Suprapubic skin (tissue), 3 donors: Measurements from ENCODE around the gene COLEC11.

ENCODE experiments used
- POLR2AphosphoS5 ChIP-seq, 3 donors: sonication (generic); formaldehyde crosslinking; IDR thresholded peaks; one replicate each; pipeline ENCODE4 v1.6.1; 2017; ENCODE audit warnings: antibody characterized with exemption in 3 of 3
- TF ChIP-seq, protein P1 (sequence below), 2 donors: fragments of 200-600 bp in 1 of 2; fragments of 450-650 bp in 1 of 2; sonication (generic) in 1 of 2; IDR thresholded peaks; one replicate each; pipeline ENCODE4 v1.5.1; 2016 to 2019; ENCODE audit warnings: antibody characterized with exemption in 2 of 2, mild to moderate bottlenecking in 1 of 2, moderate library complexity in 1 of 2

DNA sequence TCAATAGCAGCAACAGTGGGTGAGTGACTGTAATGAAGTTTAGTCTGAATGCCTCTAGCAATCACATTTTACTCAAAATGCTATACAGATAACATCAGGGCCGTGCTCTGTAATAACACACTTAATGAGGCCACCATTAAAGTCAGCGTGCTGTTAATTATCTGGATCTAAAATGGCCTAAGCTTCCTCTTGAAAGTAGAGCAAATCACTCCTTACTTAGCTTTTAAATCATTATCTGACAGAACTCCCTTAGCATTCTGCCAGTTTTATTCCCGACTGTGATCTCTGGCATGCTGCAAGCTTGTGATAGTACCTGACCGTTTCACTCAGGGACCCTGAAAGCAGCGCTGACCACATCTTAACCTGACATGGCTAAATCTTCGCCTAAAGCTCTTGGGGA, 10.8 kb upstream of the COLEC11 start:
- no peak for TF ChIP-seq POLR2AphosphoS5 (IDR thresholded peaks at IDR 0.05)
- TF ChIP-seq, protein P1, sequence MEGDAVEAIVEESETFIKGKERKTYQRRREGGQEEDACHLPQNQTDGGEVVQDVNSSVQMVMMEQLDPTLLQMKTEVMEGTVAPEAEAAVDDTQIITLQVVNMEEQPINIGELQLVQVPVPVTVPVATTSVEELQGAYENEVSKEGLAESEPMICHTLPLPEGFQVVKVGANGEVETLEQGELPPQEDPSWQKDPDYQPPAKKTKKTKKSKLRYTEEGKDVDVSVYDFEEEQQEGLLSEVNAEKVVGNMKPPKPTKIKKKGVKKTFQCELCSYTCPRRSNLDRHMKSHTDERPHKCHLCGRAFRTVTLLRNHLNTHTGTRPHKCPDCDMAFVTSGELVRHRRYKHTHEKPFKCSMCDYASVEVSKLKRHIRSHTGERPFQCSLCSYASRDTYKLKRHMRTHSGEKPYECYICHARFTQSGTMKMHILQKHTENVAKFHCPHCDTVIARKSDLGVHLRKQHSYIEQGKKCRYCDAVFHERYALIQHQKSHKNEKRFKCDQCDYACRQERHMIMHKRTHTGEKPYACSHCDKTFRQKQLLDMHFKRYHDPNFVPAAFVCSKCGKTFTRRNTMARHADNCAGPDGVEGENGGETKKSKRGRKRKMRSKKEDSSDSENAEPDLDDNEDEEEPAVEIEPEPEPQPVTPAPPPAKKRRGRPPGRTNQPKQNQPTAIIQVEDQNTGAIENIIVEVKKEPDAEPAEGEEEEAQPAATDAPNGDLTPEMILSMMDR (IDR thresholded peaks at IDR 0.05) = no peak
